ENCODE data around the gene NFATC1. TPM values are rescaled to one million over a fixed set of nuclear protein-coding genes. Genes with fewer than 3 reads are reported as not detected.

The NFATC1 gene
- polyA plus RNA-seq, 1 donor from 2014 or later, result 0.37 TPM

GRCh38 chr18:79432376-79433120 is 36.8 kb downstream of the NFATC1 start:
- Histone ChIP-seq H3K9me2 (ENCODE audit: insufficient read depth, low read length) (no peaks in the 10 kb centered on the region), H2AFZ (ENCODE audit: low read depth, low read length) (no peak overlapping the region), H3K4me3 (ENCODE audit: low read length) (no peak overlapping the region), H3K27me3 (ENCODE audit: insufficient read depth, low read depth, low read length) (no peaks in the 10 kb centered on the region), H3K4me2 (ENCODE audit: low read length) (no peak overlapping the region), H3K36me3 (ENCODE audit: insufficient read depth, low read length) (no peaks in the 10 kb centered on the region), H3K79me2 (replicated peaks; ENCODE audit: insufficient read depth, low read length) (no peaks in the 10 kb centered on the region), H4K20me1 (ENCODE audit: insufficient read depth) (no peaks in the 10 kb centered on the region), H3K9ac (ENCODE audit: low read length) (no peak overlapping the region), H3F3A (ENCODE audit: insufficient read depth, low read length, poor library complexity, severe bottlenecking) (no peaks in the 10 kb centered on the region), H3K27ac (ENCODE audit: low read length) (no peak overlapping the region), H3K9me3 (ENCODE audit: low read length) (no peaks in the 10 kb centered on the region)
- no peak for TF ChIP-seq EZH2 (IDR thresholded peaks at IDR 0.05; ENCODE audit: borderline replicate concordance, insufficient read depth, low read length, poor library complexity, severe bottlenecking)
- no peak for TF ChIP-seq CTCF (IDR thresholded peaks at IDR 0.05; ENCODE audit: poor library complexity, severe bottlenecking)
- TF ChIP-seq TAF1 (IDR thresholded peaks at IDR 0.05; ENCODE audit: low read depth), result no peak
- no peak for TF ChIP-seq SMC3 (conservative IDR thresholded peaks at IDR 0.05; ENCODE audit: poor library complexity)
- no peak for TF ChIP-seq POLR2AphosphoS5 (IDR thresholded peaks at IDR 0.05)
- TF ChIP-seq REST (IDR thresholded peaks at IDR 0.05; ENCODE audit: borderline replicate concordance), result no peak
- no peak for TF ChIP-seq MXI1 (conservative IDR thresholded peaks at IDR 0.05; ENCODE audit: poor library complexity, severe bottlenecking)
- TF ChIP-seq EP300 (conservative IDR thresholded peaks at IDR 0.05; ENCODE audit: poor library complexity, severe bottlenecking), result no peak
- no peak for TF ChIP-seq RAD21 (conservative IDR thresholded peaks at IDR 0.05)

GRCh38 chr18:79433431-79433830 is 37.7 kb downstream of the NFATC1 start:
- Histone ChIP-seq H3K4me2 (ENCODE audit: low read length) (no peak overlapping the region), H2AFZ (ENCODE audit: low read depth, low read length) (no peak overlapping the region), H3K9me3 (ENCODE audit: low read length) (no peaks in the 10 kb centered on the region), H3K36me3 (ENCODE audit: insufficient read depth, low read length) (no peaks in the 10 kb centered on the region), H3K4me3 (ENCODE audit: low read length) (no peak overlapping the region), H4K20me1 (ENCODE audit: insufficient read depth) (no peaks in the 10 kb centered on the region), H3K27me3 (ENCODE audit: insufficient read depth, low read depth, low read length) (no peaks in the 10 kb centered on the region), H3F3A (ENCODE audit: insufficient read depth, low read length, poor library complexity, severe bottlenecking) (no peaks in the 10 kb centered on the region), H3K79me2 (replicated peaks; ENCODE audit: insufficient read depth, low read length) (no peaks in the 10 kb centered on the region), H3K27ac (ENCODE audit: low read length) (no peak overlapping the region), H3K9ac (ENCODE audit: low read length) (no peak overlapping the region), H3K9me2 (ENCODE audit: insufficient read depth, low read length) (no peaks in the 10 kb centered on the region)
- no peak for TF ChIP-seq SMC3 (conservative IDR thresholded peaks at IDR 0.05; ENCODE audit: poor library complexity)
- no peak for TF ChIP-seq EZH2 (IDR thresholded peaks at IDR 0.05; ENCODE audit: borderline replicate concordance, insufficient read depth, low read length, poor library complexity, severe bottlenecking)
- TF ChIP-seq RAD21 (conservative IDR thresholded peaks at IDR 0.05), result no peak
- TF ChIP-seq POLR2AphosphoS5 (IDR thresholded peaks at IDR 0.05), result no peak
- no peak for TF ChIP-seq REST (IDR thresholded peaks at IDR 0.05; ENCODE audit: borderline replicate concordance)
